ENCODE measurements around the gene EFR3B.

The EFR3B gene

GRCh38 chr2:25187729-25188350 lies 146.0 kb downstream of the EFR3B start:
- no peak for DNase-seq (ENCODE audit: low spot score)

GRCh38 chr2:25188405-25188804 lies 146.5 kb downstream of the EFR3B start:
- DNase-seq (ENCODE audit: low spot score), result no peak

GRCh38 chr2:25190536-25190935 lies 148.7 kb downstream of the EFR3B start:
- DNase-seq (ENCODE audit: low spot score), result no peak

GRCh38 chr2:25194576-25195122 lies 152.8 kb downstream of the EFR3B start:
- no peak for DNase-seq (ENCODE audit: low spot score)

GRCh38 chr2:25197336-25198208 lies 155.7 kb downstream of the EFR3B start:
- no peak for DNase-seq (ENCODE audit: low spot score)

GRCh38 chr2:25198209-25198525 lies 156.3 kb downstream of the EFR3B start:
- no peak for DNase-seq (ENCODE audit: low spot score)

- no peak for DNase-seq (ENCODE audit: low spot score)
Observed at GRCh38 chr2:25198576-25198975, 156.7 kb downstream of the EFR3B start.

- no peak for DNase-seq (ENCODE audit: low spot score)
Observed at GRCh38 chr2:25201265-25201664, 159.4 kb downstream of the EFR3B start.

- DNase-seq (ENCODE audit: low spot score), result no peak
Observed at GRCh38 chr2:25201794-25202193, 159.9 kb downstream of the EFR3B start.

- DNase-seq (ENCODE audit: low spot score), result no peak
Observed at GRCh38 chr2:25202275-25202674, 160.4 kb downstream of the EFR3B start.

GRCh38 chr2:25204190-25204838 lies 162.4 kb downstream of the EFR3B start:
- DNase-seq (ENCODE audit: low spot score), result no peak

- no peak for DNase-seq (ENCODE audit: low spot score)
Observed at GRCh38 chr2:25207078-25207545, 165.2 kb downstream of the EFR3B start.

Data from Ammon's horn (tissue), 1 donor.